CD14-positive monocyte (primary cell): Measurements from ENCODE around the gene RYR2. TPM values are rescaled to one million over a fixed set of nuclear protein-coding genes. Genes with fewer than 3 reads are reported as not detected.

Experiments used
- DNase-seq, 3 donors: peaks; one replicate each; pipeline ENCODE4 v3.0.0-alpha.2; 2011 to 2022
- H2AFZ ChIP-seq: 2 replicates; pipeline ENCODE4 v1.6.0; 2012; ENCODE audit warnings: mild to moderate bottlenecking, low read depth, low read length, inconsistent platforms; ENCODE audit not compliant: insufficient read depth, poor library complexity, severe bottlenecking
- H3K27ac ChIP-seq, 2 donors: 1 replicate in 1 of 2; 2 replicates in 1 of 2; pipeline ENCODE4 v1.5.1; 2012 to 2013; ENCODE audit warnings: low read length in 2 of 2, control low read depth in 1 of 2, inconsistent platforms in 1 of 2, low read depth in 1 of 2, mild to moderate bottlenecking in 1 of 2
- H3K27me3 ChIP-seq, 2 donors: one replicate each; pipeline versions ENCODE4 v1.6.0 to v1.6.1; 2011 to 2013; ENCODE audit warnings: low read length in 2 of 2; ENCODE audit not compliant: control insufficient read depth in 2 of 2, insufficient read depth in 2 of 2
- H3K36me3 ChIP-seq, 2 donors: replicated peaks in 1 of 2; 1 replicate in 1 of 2; 2 replicates in 1 of 2; pipeline versions ENCODE4 v1.5.1 to v1.6.1; 2012 to 2013; ENCODE audit warnings: low read length in 2 of 2, control low read depth in 1 of 2, inconsistent platforms in 1 of 2, mild to moderate bottlenecking in 1 of 2; ENCODE audit not compliant: insufficient read depth in 2 of 2, control insufficient read depth in 1 of 2
- H3K4me1 ChIP-seq, 2 donors: 1 replicate in 1 of 2; 2 replicates in 1 of 2; pipeline versions ENCODE4 v1.5.1 to v1.6.1; 2012 to 2013; ENCODE audit warnings: low read length in 2 of 2, control low read depth in 1 of 2, inconsistent platforms in 1 of 2, mild to moderate bottlenecking in 1 of 2, moderate library complexity in 1 of 2; ENCODE audit not compliant: insufficient read depth in 2 of 2, control insufficient read depth in 1 of 2
- H3K4me2 ChIP-seq: replicated peaks from 2 replicates; pipeline ENCODE3; 2012; ENCODE audit warnings: low read length, moderate library complexity, mild to moderate bottlenecking; ENCODE audit not compliant: poor library complexity, severe bottlenecking; ENCODE audit errors: extremely low read depth
- H3K4me3 ChIP-seq, 3 experiments: fragments of 200-600 bp in 1 of 3; sonication (generic) in 1 of 3; replicated peaks in 1 of 3; 1 replicate in 2 of 3; 2 replicates in 1 of 3; pipeline ENCODE4 v1.5.1; 2011 to 2013; ENCODE audit warnings: low read length in 3 of 3, mild to moderate bottlenecking in 3 of 3, control low read depth in 2 of 3, low read depth in 2 of 3, inconsistent platforms in 1 of 3, moderate library complexity in 1 of 3
- H3K79me2 ChIP-seq: 2 replicates; pipeline ENCODE4 v1.6.0; 2012; ENCODE audit warnings: mild to moderate bottlenecking, control low read depth, inconsistent platforms, low read length, moderate library complexity; ENCODE audit not compliant: insufficient read depth
- H3K9ac ChIP-seq: 2 replicates; pipeline ENCODE4 v1.6.0; 2017; ENCODE audit warnings: low read length, mild to moderate bottlenecking; ENCODE audit not compliant: insufficient read depth, poor library complexity, severe bottlenecking
- H3K9me3 ChIP-seq, 2 donors: replicated peaks in 1 of 2; 1 replicate in 1 of 2; 2 replicates in 1 of 2; pipeline versions ENCODE4 v1.5.1 to v1.6.1; 2012 to 2013; ENCODE audit warnings: low read length in 2 of 2, control low read depth in 1 of 2; ENCODE audit not compliant: control insufficient read depth in 1 of 2, insufficient read depth in 1 of 2
- H4K20me1 ChIP-seq: 2 replicates; pipeline ENCODE4 v1.6.0; 2012; ENCODE audit warnings: mild to moderate bottlenecking, low read length, control low read depth, moderate library complexity; ENCODE audit not compliant: insufficient read depth
- H3K27ac Mint-ChIP-seq, 7 donors: one replicate each; pipeline ENCODE4 v1.8.0; 2020; ENCODE audit warnings: mild to moderate bottlenecking in 7 of 7, mixed read lengths in 7 of 7, moderate library complexity in 6 of 7, inconsistent platforms in 2 of 7
- H3K27me3 Mint-ChIP-seq, 3 donors: one replicate each; pipeline ENCODE4 v1.8.0; 2021 to 2022; ENCODE audit warnings: low read depth in 3 of 3, mild to moderate bottlenecking in 3 of 3, mixed read lengths in 3 of 3, moderate library complexity in 3 of 3, inconsistent platforms in 1 of 3
- H3K36me3 Mint-ChIP-seq, 2 donors: one replicate each; pipeline ENCODE4 v1.8.0; 2020; ENCODE audit warnings: mixed read lengths in 2 of 2, inconsistent platforms in 1 of 2, mild to moderate bottlenecking in 1 of 2
- H3K4me1 Mint-ChIP-seq: one replicate; pipeline ENCODE4 v1.8.0; 2020; ENCODE audit warnings: mild to moderate bottlenecking, mixed read lengths
- H3K4me3 Mint-ChIP-seq, 2 donors: one replicate each; pipeline ENCODE4 v1.8.0; 2020; ENCODE audit warnings: mild to moderate bottlenecking in 2 of 2, mixed read lengths in 2 of 2, moderate library complexity in 1 of 2
- H3K9me3 Mint-ChIP-seq, 7 donors: one replicate each; pipeline ENCODE4 v1.8.0; 2020 to 2022; ENCODE audit warnings: mixed read lengths in 7 of 7, mild to moderate bottlenecking in 6 of 7, moderate library complexity in 6 of 7, inconsistent platforms in 2 of 7
- CTCF ChIP-seq: fragments of 200-600 bp; IDR thresholded peaks from one replicate; pipeline ENCODE4 v1.8.0; 2022; ENCODE audit warnings: antibody characterized with exemption, mild to moderate bottlenecking
- WGBS: methylation state at CpG from one replicate; pipeline ENCODE4 v1.1.5; 2013; ENCODE audit warnings: missing lambda C conversion rate; ENCODE audit not compliant: insufficient coverage; 5-methylcytosine and 5-hydroxymethylcytosine counted together
- intact Hi-C, 2 donors: fragments of 100-400 bp; cut with micrococcal nuclease; formaldehyde crosslinking; loops; one replicate each; pipeline versions ENCODE4 v1.15.0 to v1.15.1; 2023
- polyA plus RNA-seq, 3 donors: library from polyadenylated mRNA; depleted of rRNA in 1 of 3; unstranded in 2 of 3; stranded (reverse) in 1 of 3; fragments of 300-500 nt in 2 of 3; fragments of >200 nt in 1 of 3; fragmentation: Illumina TruSeq in 2 of 3; gene quantifications; 1 replicate in 2 of 3; 2 replicates in 1 of 3; pipeline ENCODE4 v1.2.3, GENCODE V29; 2012 to 2021

RYR2 gene
- polyA plus RNA-seq, 3 donors: not detected

GRCh38 chr1:237038211-237038610, 3.8 kb upstream of the RYR2 start:
- Mint-ChIP-seq H3K4me3 (no peak overlapping the region), H3K27me3 (peaks cover 22 to 32% (median 28%) of the 10 kb centered on the region in 3 donors), H3K9me3 (peaks cover 0 to 6% (median 2%) of the 10 kb centered on the region in 7 donors), H3K36me3 (no peaks in the 10 kb centered on the region), H3K27ac (no peak overlapping the region), H3K4me1 (no peaks in the 10 kb centered on the region)
- intact Hi-C loops: no loop called here
- H3K4me2 ChIP-seq: no peak overlapping the region
- no peak overlapping the region for H2AFZ ChIP-seq
- TF ChIP-seq CTCF: no peak
- peaks cover 21 to 31% of the 10 kb centered on the region in 2 donors for H3K27me3 ChIP-seq
- H3K4me1 ChIP-seq: no peaks in the 10 kb centered on the region
- no peak overlapping the region for H3K4me3 ChIP-seq
- no peaks in the 10 kb centered on the region for H4K20me1 ChIP-seq
- no peaks in the 10 kb centered on the region for H3K79me2 ChIP-seq
- H3K27ac ChIP-seq: no peak overlapping the region
- no peaks in the 10 kb centered on the region for H3K36me3 ChIP-seq
- H3K9me3 ChIP-seq: peaks cover 0 to 7% of the 10 kb centered on the region in 2 donors
- WGBS: 100% methylated on average over 3 of the region's 6 CpGs
- no peak for DNase-seq
- H3K9ac ChIP-seq: no peak overlapping the region

- H3K4me3 Mint-ChIP-seq: peak overlapping the region in 1 of 2 donors; percentile 47
- H3K36me3 ChIP-seq: no peaks in the 10 kb centered on the region
- no peak overlapping the region for H2AFZ ChIP-seq
- no peak overlapping the region for H3K27ac ChIP-seq
- intact Hi-C loops: no loop called here
- no peak overlapping the region for H3K4me3 ChIP-seq
- no peak overlapping the region for H3K4me2 ChIP-seq
- no peak for TF ChIP-seq CTCF
- peaks cover 0 to 6% (median 3%) of the 10 kb centered on the region in 7 donors for H3K9me3 Mint-ChIP-seq
- H3K9ac ChIP-seq: no peak overlapping the region
- peaks cover 43 to 57% of the 10 kb centered on the region in 2 donors for H3K27me3 ChIP-seq
- no peaks in the 10 kb centered on the region for H3K36me3 Mint-ChIP-seq
- no CpG with 5 or more reads among the region's 10 CpGs for WGBS
- no peaks in the 10 kb centered on the region for H3K4me1 Mint-ChIP-seq
- H3K27me3 Mint-ChIP-seq: peaks cover 42 to 56% (median 53%) of the 10 kb centered on the region in 3 donors
- no peak overlapping the region for H3K27ac Mint-ChIP-seq
- peaks cover 0 to 8% of the 10 kb centered on the region in 2 donors for H3K9me3 ChIP-seq
- no peaks in the 10 kb centered on the region for H3K79me2 ChIP-seq
- no peaks in the 10 kb centered on the region for H3K4me1 ChIP-seq
- no peaks in the 10 kb centered on the region for H4K20me1 ChIP-seq
- DNase-seq: no peak
Measured at GRCh38 chr1:237040823-237041222, 1.2 kb upstream of the RYR2 start.
